Right lung (tissue), 10 donors: Measurements from ENCODE around the gene HTD2. TPM values are rescaled to one million over a fixed set of nuclear protein-coding genes. Genes with fewer than 3 reads are reported as not detected.
A peak's percentile ranks its signal among the peaks of the same experiment; 100 is the strongest.
"Not testable (repeated sequence)": the region's sequence is repeated elsewhere in the genome, so short reads cannot be mapped to it uniquely, and the experiment has no call there.

ENCODE experiments used
- DNase-seq, 2 donors: peaks; one replicate each; pipeline ENCODE4 v3.0.0-alpha.2; 2013
- long read RNA-seq, 8 donors: transcript quantifications; one replicate each; lab custom pipeline, GENCODE V29; 2026
- polyA plus RNA-seq, 5 donors: library from polyadenylated mRNA; unstranded; fragments of 120-200 nt; gene quantifications; one replicate each; pipeline versions ENCODE4 v1.2.1 to v1.2.3, GENCODE V29; 2013; ENCODE audit warnings: inconsistent platforms in 1 of 5, low replicate concordance in 1 of 5; ENCODE audit not compliant: insufficient read length in 5 of 5, insufficient read depth in 1 of 5

The HTD2 gene
- 10 to 100 TPM in 4 of 5 donors, 1 to 10 TPM in 1; 9.1 to 13.1 (median 11.5) TPM for polyA plus RNA-seq
- long read RNA-seq, donor 1, transcript HTD2-206 (5 exons, 1,378 nt): major isoform, 7 of 10 reads
- long read RNA-seq, donor 1, partial matches to known transcripts: 0 of 10 reads
- long read RNA-seq, donor 1, other reads (novel, unspliced or antisense): 0 of 10 reads
- long read RNA-seq, donor 2, transcript HTD2-201 (5 exons, 1,508 nt): major isoform, 5 of 9 reads
- long read RNA-seq, donor 2, partial matches to known transcripts: 0 of 9 reads
- long read RNA-seq, donor 2, other reads (novel, unspliced or antisense): 0 of 9 reads
- long read RNA-seq, donor 3, partial matches to known transcripts: 5 of 11 reads
- long read RNA-seq, donor 3, other reads (novel, unspliced or antisense): 0 of 11 reads
- long read RNA-seq, donor 4, partial matches to known transcripts: 0 of 4 reads
- long read RNA-seq, donor 4, other reads (novel, unspliced or antisense): 0 of 4 reads
- long read RNA-seq, donor 5, transcript HTD2-201 (5 exons, 1,508 nt): major isoform, 5 of 9 reads
- long read RNA-seq, donor 5, partial matches to known transcripts: 0 of 9 reads
- long read RNA-seq, donor 5, other reads (novel, unspliced or antisense): 0 of 9 reads
- long read RNA-seq, donor 6, transcript HTD2-206 (5 exons, 1,378 nt): major isoform, 5 of 9 reads
- long read RNA-seq, donor 6, partial matches to known transcripts: 0 of 9 reads
- long read RNA-seq, donor 6, other reads (novel, unspliced or antisense): 0 of 9 reads
- long read RNA-seq, donor 7, partial matches to known transcripts: 0 of 6 reads
- long read RNA-seq, donor 7, other reads (novel, unspliced or antisense): 0 of 6 reads
- long read RNA-seq, donor 8, partial matches to known transcripts: 0 of 2 reads
- long read RNA-seq, donor 8, other reads (novel, unspliced or antisense): 0 of 2 reads

DNA sequence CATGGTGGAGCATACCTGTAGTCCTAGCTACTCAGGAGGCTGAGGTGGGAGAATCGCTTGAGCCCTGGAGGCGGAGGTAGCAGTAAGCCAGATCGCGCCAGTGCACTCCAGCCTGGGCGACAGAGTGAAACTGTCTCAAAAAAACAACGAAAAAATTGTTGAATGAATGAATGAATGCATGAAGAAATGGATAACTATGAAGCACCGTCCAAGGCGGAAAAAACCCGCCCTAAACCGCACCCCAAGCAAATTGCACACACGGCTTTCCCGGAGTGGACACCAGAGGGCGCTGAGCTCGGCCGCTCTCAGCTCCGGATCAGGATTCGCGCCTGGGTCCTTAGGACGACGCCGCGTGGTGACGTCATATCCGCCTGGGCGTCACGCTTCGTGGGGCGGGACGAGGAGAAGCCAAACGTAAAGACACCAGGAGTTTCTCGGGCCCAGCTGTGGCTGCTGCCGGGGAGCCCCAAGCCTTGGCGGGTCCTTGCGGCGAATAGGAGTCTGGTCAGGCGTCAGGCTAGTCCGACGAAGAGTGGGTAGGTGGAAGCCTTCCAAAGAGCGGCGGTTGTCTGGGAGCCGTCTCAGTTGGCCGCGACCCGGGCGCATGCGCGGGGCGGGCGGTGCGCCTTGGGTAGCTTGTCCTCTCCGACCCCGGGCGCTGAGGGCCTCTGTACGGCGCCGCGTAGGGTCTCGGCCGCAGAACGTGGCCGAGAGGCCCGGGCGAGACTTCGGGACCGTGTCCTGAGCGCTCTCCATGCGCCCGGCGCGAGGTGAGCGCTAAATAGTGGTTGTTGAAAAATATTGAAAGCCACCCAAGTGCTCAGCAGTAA, at the start of gene HTD2, which contains the start of gene RPP14:
HTD2 (plus strand) TSS at position 639 of the 830 bp plus-strand sequence. CDS start 11,094 bp downstream, outside the sequence.
RPP14 (plus strand) TSS at position 364 of the 830 bp plus-strand sequence. CDS start 4,085 bp downstream, outside the sequence.
- DNase-seq: peak; percentile 98 to 99

- DNase-seq: no peak
Observed at GRCh38 chr3:58258392-58259055, 47.8 kb upstream of the HTD2 start.

DNA sequence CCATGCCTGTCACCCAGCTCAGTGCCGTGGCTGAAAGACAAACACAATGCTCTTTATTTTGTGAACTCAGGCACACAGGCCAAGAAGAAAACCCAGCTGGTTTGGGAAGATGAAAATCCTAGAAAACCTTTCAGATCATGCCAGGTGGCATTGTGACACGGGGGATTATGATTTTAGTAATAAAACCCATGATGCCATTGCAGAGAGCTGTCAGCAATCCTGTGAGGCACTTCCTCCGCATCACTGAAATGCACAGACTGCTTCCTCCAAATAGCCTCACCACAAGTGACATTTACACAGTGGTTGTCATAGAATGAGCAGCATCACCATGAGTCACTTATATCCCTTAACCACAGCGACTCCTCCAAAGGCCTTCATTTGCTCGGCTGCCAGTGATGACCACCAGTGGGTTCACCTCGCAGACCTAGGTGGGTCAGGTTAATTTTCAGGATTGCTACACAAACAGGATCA, 46.0 kb upstream of the HTD2 start:
- no peak for DNase-seq

DNA sequence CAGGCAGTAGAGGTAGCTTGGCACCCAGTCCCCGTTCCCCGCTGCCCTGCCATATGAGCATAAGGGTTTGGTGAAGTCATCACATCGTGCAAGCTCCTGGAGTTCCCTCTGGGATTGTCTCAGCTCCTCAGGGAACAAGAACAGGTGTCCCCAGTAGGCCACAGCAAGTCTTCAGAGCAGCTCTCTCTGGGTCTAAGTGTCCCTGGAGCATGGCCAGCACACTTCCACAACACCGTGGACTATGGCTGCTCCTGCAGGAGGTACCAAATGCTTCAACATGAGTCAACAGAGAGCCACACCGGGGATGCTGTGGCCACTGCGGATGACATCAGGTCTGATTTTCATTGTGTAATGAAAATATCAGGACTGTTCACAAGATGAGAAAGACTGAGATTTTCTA, 45.6 kb upstream of the HTD2 start:
- DNase-seq: no peak

- DNase-seq: no peak
Observed at GRCh38 chr3:58261954-58262666, 44.2 kb upstream of the HTD2 start.

GRCh38 chr3:58266577-58266976, 39.7 kb upstream of the HTD2 start:
- peak; percentile 15 to 34 for DNase-seq

- DNase-seq: not testable (repeated sequence)
Observed at GRCh38 chr3:58267543-58267942, 38.8 kb upstream of the HTD2 start.

DNA sequence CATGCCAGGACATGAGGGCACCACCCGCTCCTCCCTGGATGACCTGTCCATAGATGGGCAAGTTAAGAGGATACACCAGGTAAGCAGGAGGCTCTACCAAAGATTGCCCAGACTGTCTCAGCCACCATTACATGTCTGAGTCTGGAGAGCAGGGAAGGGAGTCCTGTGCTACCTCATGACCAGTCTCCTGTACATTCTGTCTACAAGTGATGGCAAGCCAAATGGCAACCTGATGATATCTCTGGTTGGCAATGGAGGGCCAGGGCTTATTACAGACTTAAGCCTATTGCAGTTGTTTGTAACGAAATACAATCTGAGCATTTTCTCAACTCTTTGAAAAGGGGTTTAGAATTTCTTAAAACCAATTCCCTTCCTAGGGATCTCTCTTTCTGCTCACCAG, 37.0 kb upstream of the HTD2 start:
- DNase-seq: no peak

DNA sequence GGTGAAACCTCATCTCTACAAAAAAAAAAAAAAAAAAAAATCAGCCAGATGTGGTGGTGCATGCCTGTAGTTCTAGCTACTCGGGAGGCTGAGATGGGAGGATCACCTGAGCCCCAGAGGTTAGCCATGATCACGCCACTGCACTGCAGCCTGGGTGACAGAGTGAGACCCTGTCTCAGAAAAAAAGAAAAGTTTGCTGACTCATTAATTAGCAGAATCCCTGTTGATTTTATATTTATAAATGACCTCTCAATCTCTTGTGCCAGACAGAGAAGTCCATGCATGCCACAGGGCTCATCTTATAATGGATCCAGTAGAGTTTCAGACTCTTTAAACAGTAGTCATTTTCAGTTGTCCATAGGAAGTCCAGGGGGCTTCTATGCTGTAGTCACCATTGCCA, 35.8 kb upstream of the HTD2 start:
- no peak for DNase-seq

- no peak for DNase-seq
Observed at GRCh38 chr3:58271901-58272501, 34.3 kb upstream of the HTD2 start.

GRCh38 chr3:58272891-58273290, 33.4 kb upstream of the HTD2 start:
- no peak for DNase-seq

- DNase-seq: not testable (repeated sequence)
Observed at GRCh38 chr3:58273362-58273761, 33.0 kb upstream of the HTD2 start.

DNA sequence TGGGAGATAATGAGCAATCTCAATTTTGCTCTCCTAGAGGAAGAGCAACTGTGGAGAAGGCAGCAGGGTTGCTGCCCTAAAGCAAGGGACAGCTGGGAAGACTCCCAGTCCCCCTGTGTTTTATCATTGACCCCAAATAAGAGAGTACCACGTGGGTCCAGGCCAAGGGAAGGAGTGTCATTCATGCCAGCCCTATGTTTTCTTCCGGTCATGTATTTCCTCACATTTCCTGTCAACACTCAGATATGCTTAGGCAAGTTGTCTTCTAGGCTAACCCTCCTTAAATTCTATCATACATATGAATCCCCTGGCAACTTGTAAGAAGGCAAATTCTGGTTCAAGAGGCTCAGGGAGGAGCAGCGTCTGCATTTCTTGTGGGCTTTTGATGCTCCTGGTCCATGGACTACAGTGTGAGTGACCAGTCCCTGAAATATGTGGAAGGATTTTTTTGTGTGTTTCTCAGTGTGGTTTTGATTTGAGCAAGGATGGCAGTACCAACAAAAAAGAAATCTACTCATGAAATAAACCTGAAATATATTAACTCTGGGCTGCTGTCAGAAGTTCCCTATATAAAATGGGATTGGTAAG, 32.2 kb upstream of the HTD2 start:
- DNase-seq: no peak

GRCh38 chr3:58281069-58281468, 25.3 kb upstream of the HTD2 start:
- no peak for DNase-seq

DNA sequence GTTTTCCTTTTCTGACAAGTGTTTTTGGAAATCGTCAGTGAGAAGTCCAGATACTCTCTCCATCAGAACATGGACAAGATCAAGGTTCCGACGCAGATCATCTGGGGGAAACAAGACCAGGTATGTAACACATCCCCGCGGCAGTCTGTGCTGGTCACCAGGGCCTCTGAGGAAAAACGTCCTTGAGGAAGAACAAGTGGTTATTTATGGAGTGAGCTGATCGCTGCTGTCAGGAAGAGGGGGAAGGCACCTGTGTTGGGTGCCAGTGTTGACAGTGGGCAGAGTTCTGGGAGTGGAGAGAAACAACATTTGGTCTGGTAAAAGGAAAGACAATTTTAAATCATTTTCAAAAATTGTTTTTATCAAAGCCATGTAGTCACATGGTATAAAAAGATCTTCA, 21.0 kb upstream of the HTD2 start:
- no peak for DNase-seq

DNA sequence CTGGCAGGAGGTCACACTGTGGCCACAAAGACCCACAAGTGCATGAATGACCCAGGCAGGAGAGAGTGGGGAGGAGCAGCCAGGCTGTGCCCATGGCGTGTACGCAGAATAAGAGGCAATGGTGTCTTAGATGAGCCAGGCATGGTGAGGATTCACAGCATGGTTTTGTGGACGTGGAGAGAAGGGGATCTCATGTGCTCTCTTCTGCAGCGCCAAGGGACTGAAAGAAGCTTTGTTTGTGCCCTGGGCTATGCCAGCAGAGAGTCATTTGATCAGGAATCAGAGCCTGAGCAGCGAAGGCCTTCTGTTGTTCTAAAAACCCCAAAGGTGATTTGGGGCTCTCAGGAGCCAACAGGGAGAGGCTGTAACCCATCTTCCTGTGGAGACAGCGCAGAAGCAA, 19.0 kb upstream of the HTD2 start:
- DNase-seq: no peak

- DNase-seq: no peak
Observed at GRCh38 chr3:58288011-58288728, 18.1 kb upstream of the HTD2 start.

DNA sequence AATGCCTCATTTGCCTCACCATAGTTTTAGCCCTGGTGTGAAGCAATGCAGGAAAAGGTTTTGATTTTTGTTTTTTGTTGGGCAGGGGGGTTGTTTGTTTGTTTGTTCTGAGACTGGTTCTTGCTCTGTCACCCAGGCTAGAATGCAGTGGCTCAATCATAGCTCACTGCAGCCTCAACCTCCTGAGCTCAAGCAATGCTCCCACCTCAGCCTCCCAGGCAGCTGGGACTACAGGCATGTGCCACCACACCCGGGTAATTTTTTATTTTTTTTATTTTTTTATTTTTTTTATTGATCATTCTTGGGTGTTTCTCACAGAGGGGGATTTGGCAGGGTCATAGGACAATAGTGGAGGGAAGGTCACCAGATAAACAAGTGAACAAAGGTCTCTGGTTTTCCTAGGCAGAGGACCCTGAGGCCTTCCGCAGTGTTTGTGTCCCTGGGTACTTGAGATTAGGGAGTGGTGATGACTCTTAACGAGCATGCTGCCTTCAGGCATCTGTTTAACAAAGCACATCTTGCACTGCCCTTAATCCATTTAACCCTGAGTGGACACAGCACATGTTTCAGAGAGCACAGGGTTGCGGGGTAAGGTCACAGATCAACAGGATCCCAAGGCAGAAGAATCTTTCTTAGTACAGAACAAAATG, 17.2 kb upstream of the HTD2 start:
- not testable (repeated sequence) for DNase-seq
